Osteoblast (primary cell): Measurements from ENCODE around the gene CBX8. TPM values are rescaled to one million over a fixed set of nuclear protein-coding genes. Genes with fewer than 3 reads are reported as not detected.

Source experiments
- DNase-seq: peaks from one replicate; pipeline ENCODE4 v3.0.0; 2011; ENCODE audit warnings: low spot score, mixed read lengths; ENCODE audit not compliant: insufficient read length; ENCODE audit errors: missing footprints
- H2AFZ ChIP-seq: 2 replicates; pipeline ENCODE4 v1.6.0; 2011; ENCODE audit warnings: mild to moderate bottlenecking, low read length
- H3K27ac ChIP-seq: 2 replicates; pipeline ENCODE4 v1.5.1; 2011; ENCODE audit warnings: mild to moderate bottlenecking, low read depth, low read length, moderate library complexity
- H3K27me3 ChIP-seq: 2 replicates; pipeline ENCODE4 v1.6.0; 2012; ENCODE audit warnings: mild to moderate bottlenecking, control low read depth, inconsistent platforms, low read length, moderate library complexity; ENCODE audit not compliant: insufficient read depth
- H3K36me3 ChIP-seq: 2 replicates; pipeline ENCODE4 v1.5.1; 2011; ENCODE audit warnings: mild to moderate bottlenecking, low read length, control low read depth, moderate library complexity; ENCODE audit not compliant: insufficient read depth
- H3K4me1 ChIP-seq: 2 replicates; pipeline ENCODE4 v1.5.1; 2011; ENCODE audit warnings: mild to moderate bottlenecking, low read length, control low read depth, moderate library complexity; ENCODE audit not compliant: insufficient read depth
- H3K4me2 ChIP-seq: 2 replicates; pipeline ENCODE4 v1.6.0; 2011; ENCODE audit warnings: mild to moderate bottlenecking, low read length; ENCODE audit not compliant: insufficient read depth
- H3K4me3 ChIP-seq: fragments of 200-600 bp; sonication (generic); 3 replicates; pipeline ENCODE4 v1.5.1; 2012; ENCODE audit warnings: mild to moderate bottlenecking, low read length, inconsistent platforms; ENCODE audit not compliant: insufficient read depth
- H3K79me2 ChIP-seq: 2 replicates; pipeline ENCODE4 v1.6.0; 2012; ENCODE audit warnings: mild to moderate bottlenecking, low read length, control low read depth, inconsistent platforms; ENCODE audit not compliant: insufficient read depth
- H3K9me3 ChIP-seq: 2 replicates; pipeline ENCODE4 v1.5.1; 2011; ENCODE audit warnings: low read depth, low read length, control low read depth
- H4K20me1 ChIP-seq: 2 replicates; pipeline ENCODE4 v1.6.0; 2012; ENCODE audit warnings: mild to moderate bottlenecking, low read length, control low read depth; ENCODE audit not compliant: insufficient read depth
- CTCF ChIP-seq: IDR thresholded peaks from 2 replicates; pipeline ENCODE4 v1.5.1; 2011; ENCODE audit warnings: mild to moderate bottlenecking, low read depth, low read length, moderate library complexity; ENCODE audit errors: extremely low read depth
- total RNA-seq: library from RNA; depleted of rRNA; stranded (reverse); fragments of >200 nt; gene quantifications from 2 replicates; pipeline ENCODE4 v1.2.3, GENCODE V29; 2012

CBX8 gene
- total RNA-seq, 1 donor, result 3.3 TPM

- Histone ChIP-seq H3K27me3 (peaks cover 73% of the 10 kb centered on the region), H3K4me2 (no peak overlapping the region), H4K20me1 (no peaks in the 10 kb centered on the region), H2AFZ (no peak overlapping the region), H3K27ac (no peak overlapping the region), H3K79me2 (no peaks in the 10 kb centered on the region), H3K36me3 (no peaks in the 10 kb centered on the region), H3K9me3 (no peaks in the 10 kb centered on the region), H3K4me1 (peaks cover 3% of the 10 kb centered on the region), H3K4me3 (no peak overlapping the region)
- no peak for DNase-seq
- no peak for TF ChIP-seq CTCF
Observed at GRCh38 chr17:79742589-79742918, 54.3 kb downstream of the CBX8 start.

Other genes starting within 250 kb of the CBX8 start
- not detected in 2 replicates for gene RBFOX3, start 186.0 kb downstream of the CBX8 start, total RNA-seq
- not detected in 2 replicates for gene ENPP7, start 66.1 kb downstream of the CBX8 start, total RNA-seq
- 0.88 and 1.1 TPM in 2 replicates for gene CBX2, start 18.9 kb downstream of the CBX8 start, total RNA-seq
- gene CBX4, start 42.4 kb upstream of the CBX8 start, total RNA-seq, result 17.1 and 22.1 TPM in 2 replicates
- gene TBC1D16, start 238.8 kb upstream of the CBX8 start, total RNA-seq, result 63.1 and 68.8 TPM in 2 replicates
- gene CCDC40, start 239.6 kb upstream of the CBX8 start, total RNA-seq, result 8.3 and 11.8 TPM in 2 replicates